Neural progenitor cell (in vitro differentiated cells): ENCODE measurements around the gene NKX2-1. TPM values are rescaled to one million over a fixed set of nuclear protein-coding genes. Genes with fewer than 3 reads are reported as not detected.

ENCODE experiments used
- DNase-seq: peaks from one replicate; pipeline ENCODE4 v3.0.0-alpha.2; 2016; ENCODE audit warnings: low spot score
- H2AFZ ChIP-seq: fragments of 200-600 bp; sonication (generic); replicated peaks from 2 replicates; pipeline ENCODE4 v1.6.1; 2016; ENCODE audit warnings: antibody characterized with exemption
- H3F3A ChIP-seq: fragments of 200-600 bp; sonication (generic); 2 replicates; pipeline ENCODE4 v1.6.1; 2016; ENCODE audit warnings: antibody characterized with exemption, low read depth
- H3K27ac ChIP-seq: fragments of 200-600 bp; sonication (generic); 2 replicates; pipeline ENCODE4 v1.5.1; 2016; ENCODE audit warnings: mild to moderate bottlenecking
- H3K27me3 ChIP-seq: fragments of 200-600 bp; sonication (generic); 2 replicates; pipeline ENCODE4 v1.6.1; 2016; ENCODE audit warnings: mild to moderate bottlenecking, moderate library complexity
- H3K36me3 ChIP-seq: fragments of 200-600 bp; sonication (generic); 2 replicates; pipeline ENCODE4 v1.5.1; 2016
- H3K4me1 ChIP-seq: fragments of 200-600 bp; sonication (generic); 2 replicates; pipeline ENCODE4 v1.6.1; 2016; ENCODE audit warnings: mixed run types
- H3K4me2 ChIP-seq: fragments of 200-600 bp; sonication (generic); 2 replicates; pipeline ENCODE4 v1.6.1; 2016
- H3K4me3 ChIP-seq: fragments of 200-600 bp; sonication (generic); 2 replicates; pipeline ENCODE4 v1.5.1; 2016
- H3K79me2 ChIP-seq: fragments of 200-600 bp; sonication (generic); 2 replicates; pipeline ENCODE4 v1.6.1; 2016; ENCODE audit warnings: low read depth
- H3K9ac ChIP-seq: fragments of 200-600 bp; sonication (generic); 2 replicates; pipeline ENCODE4 v1.6.1; 2016
- H3K9me3 ChIP-seq: fragments of 200-600 bp; sonication (generic); 2 replicates; pipeline ENCODE4 v1.5.1; 2016; ENCODE audit warnings: low read depth
- H4K20me1 ChIP-seq: fragments of 200-600 bp; sonication (generic); 2 replicates; pipeline ENCODE4 v1.6.1; 2016; ENCODE audit warnings: low read depth
- H3K27ac Mint-ChIP-seq: 3 replicates; pipeline ENCODE4 v1.8.0; 2021; ENCODE audit warnings: mixed read lengths
- H3K27me3 Mint-ChIP-seq: 2 replicates; pipeline ENCODE4 v1.8.0; 2022; ENCODE audit warnings: low read depth, mild to moderate bottlenecking, inconsistent platforms, moderate library complexity, mixed read lengths; ENCODE audit not compliant: insufficient read depth
- H3K36me3 Mint-ChIP-seq: 3 replicates; pipeline ENCODE4 v1.8.0; 2021; ENCODE audit warnings: mixed read lengths
- H3K4me1 Mint-ChIP-seq: 3 replicates; pipeline ENCODE4 v1.8.0; 2021; ENCODE audit warnings: mixed read lengths
- H3K4me3 Mint-ChIP-seq: 3 replicates; pipeline ENCODE4 v1.8.0; 2021; ENCODE audit warnings: mild to moderate bottlenecking, moderate library complexity, mixed read lengths
- H3K9me3 Mint-ChIP-seq: 3 replicates; pipeline ENCODE4 v1.8.0; 2020; ENCODE audit warnings: mixed read lengths
- CTCF ChIP-seq: fragments of 200-600 bp; sonication (generic); IDR thresholded peaks from 2 replicates; pipeline ENCODE4 v1.5.1; 2017; ENCODE audit warnings: antibody characterized with exemption, mild to moderate bottlenecking
- EZH2 ChIP-seq: fragments of 200-600 bp; sonication (generic); IDR thresholded peaks from 2 replicates; pipeline ENCODE4 v1.6.1; 2017; ENCODE audit warnings: antibody characterized with exemption, mild to moderate bottlenecking, moderate library complexity
- EZH2phosphoT487 ChIP-seq: fragments of 200-600 bp; sonication (generic); IDR thresholded peaks from 2 replicates; pipeline ENCODE4 v1.6.1; 2017; ENCODE audit warnings: antibody characterized with exemption
- total RNA-seq: library from RNA; depleted of rRNA; stranded (reverse); fragments of >200 nt; gene quantifications from 2 replicates; pipeline ENCODE4 v1.2.3, GENCODE V29; 2015; ENCODE audit warnings: low replicate concordance

NKX2-1 gene
- total RNA-seq, 1 donor from 2014 or later = not detected

GRCh38 chr14:36511981-36512584 lies 7.9 kb downstream of the NKX2-1 start:
- no peak for DNase-seq
- no peaks in the 10 kb centered on the region for H3K79me2 ChIP-seq
- H3K36me3 ChIP-seq = no peaks in the 10 kb centered on the region
- H3K4me3 Mint-ChIP-seq = no peak overlapping the region
- H3K27ac ChIP-seq = no peak overlapping the region
- H2AFZ ChIP-seq = no peak overlapping the region
- no peak overlapping the region for H3K27ac Mint-ChIP-seq
- H3K9me3 Mint-ChIP-seq = peaks cover 12% of the 10 kb centered on the region
- H3K4me1 ChIP-seq = peaks cover 7% of the 10 kb centered on the region
- peaks cover 48% of the 10 kb centered on the region for H3F3A ChIP-seq
- H3K9ac ChIP-seq = no peak overlapping the region
- peaks cover 93% of the 10 kb centered on the region for H3K27me3 Mint-ChIP-seq
- no peaks in the 10 kb centered on the region for H3K9me3 ChIP-seq
- H3K4me2 ChIP-seq = no peak overlapping the region
- H4K20me1 ChIP-seq = peaks cover 100% of the 10 kb centered on the region
- peaks cover 3% of the 10 kb centered on the region for H3K4me1 Mint-ChIP-seq
- peaks cover 100% of the 10 kb centered on the region for H3K27me3 ChIP-seq
- peak; percentile 54 for TF ChIP-seq EZH2phosphoT487
- TF ChIP-seq CTCF = no peak
- H3K4me3 ChIP-seq = no peak overlapping the region
- no peaks in the 10 kb centered on the region for H3K36me3 Mint-ChIP-seq

- Mint-ChIP-seq H3K4me3 (no peak overlapping the region), H3K27me3 (peaks cover 93% of the 10 kb centered on the region), H3K4me1 (peaks cover 3% of the 10 kb centered on the region), H3K36me3 (no peaks in the 10 kb centered on the region), H3K9me3 (peaks cover 11% of the 10 kb centered on the region), H3K27ac (no peak overlapping the region)
- Histone ChIP-seq H3K27ac (no peak overlapping the region), H3F3A (peaks cover 57% of the 10 kb centered on the region), H3K27me3 (peaks cover 100% of the 10 kb centered on the region), H3K4me3 (no peak overlapping the region), H3K79me2 (no peaks in the 10 kb centered on the region), H3K4me2 (no peak overlapping the region), H4K20me1 (peaks cover 100% of the 10 kb centered on the region), H2AFZ (no peak overlapping the region), H3K9ac (no peak overlapping the region), H3K9me3 (no peaks in the 10 kb centered on the region), H3K4me1 (peaks cover 9% of the 10 kb centered on the region), H3K36me3 (no peaks in the 10 kb centered on the region)
- DNase-seq = no peak
- no peak for TF ChIP-seq EZH2phosphoT487
- peak; percentile 71 for TF ChIP-seq EZH2
Measured at GRCh38 chr14:36510874-36511273, 9.2 kb downstream of the NKX2-1 start.

GRCh38 chr14:36510078-36510799 lies 9.8 kb downstream of the NKX2-1 start:
- Histone ChIP-seq H3F3A (peaks cover 57% of the 10 kb centered on the region), H3K36me3 (no peaks in the 10 kb centered on the region), H3K9ac (no peak overlapping the region), H3K9me3 (no peaks in the 10 kb centered on the region), H3K27me3 (peaks cover 100% of the 10 kb centered on the region), H3K4me1 (peaks cover 15% of the 10 kb centered on the region), H2AFZ (no peak overlapping the region), H3K4me3 (no peak overlapping the region), H4K20me1 (peaks cover 100% of the 10 kb centered on the region), H3K79me2 (no peaks in the 10 kb centered on the region), H3K4me2 (no peak overlapping the region), H3K27ac (no peak overlapping the region)
- H3K27me3 Mint-ChIP-seq = peaks cover 88% of the 10 kb centered on the region
- H3K4me1 Mint-ChIP-seq = peaks cover 3% of the 10 kb centered on the region
- DNase-seq = peak; percentile 73
- TF ChIP-seq EZH2 (peak; percentile 83), EZH2phosphoT487 (peak; percentile 16), CTCF (no peak)
- H3K36me3 Mint-ChIP-seq = no peaks in the 10 kb centered on the region
- peaks cover 10% of the 10 kb centered on the region for H3K9me3 Mint-ChIP-seq
- no peak overlapping the region for H3K27ac Mint-ChIP-seq
- no peak overlapping the region for H3K4me3 Mint-ChIP-seq
